ENCODE data around the gene EPC1. TPM values are rescaled to one million over a fixed set of nuclear protein-coding genes. Genes with fewer than 3 reads are reported as not detected.

The EPC1 gene
- total RNA-seq, 2 experiments from 2014 or later = 24.4 to 26.1 TPM

DNA sequence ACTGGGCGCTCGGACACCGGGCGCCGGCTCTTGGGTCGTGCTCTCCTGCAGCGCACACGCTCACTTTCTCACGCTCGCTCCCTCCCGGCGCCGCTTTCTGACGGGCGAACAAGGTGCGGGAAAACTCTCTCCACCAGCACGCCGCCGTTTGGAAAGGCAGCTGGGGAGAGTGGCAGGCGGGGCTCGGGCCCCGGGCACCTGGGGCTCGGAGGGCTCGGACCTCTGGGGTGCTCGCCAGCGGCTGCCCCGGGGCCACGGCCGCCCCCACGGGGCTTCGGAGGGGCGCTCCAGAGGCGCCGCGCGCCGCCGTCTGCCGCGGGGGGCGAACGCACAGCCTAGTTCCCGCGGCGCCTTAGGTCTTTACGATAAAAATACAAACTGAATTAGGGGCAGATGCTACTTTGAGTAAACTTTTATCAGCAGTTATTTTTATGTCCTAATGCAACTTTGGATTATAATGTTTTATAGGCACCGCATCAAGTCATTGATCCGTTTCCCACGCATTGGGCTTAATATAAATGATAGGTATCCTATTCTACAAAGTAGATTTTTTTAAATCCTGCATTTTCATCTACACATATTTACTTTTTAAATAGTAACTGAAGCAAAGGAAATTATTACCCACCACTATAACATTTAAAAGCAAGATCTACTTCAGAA is 535 bp upstream of the EPC1 start:
- ChIA-PET POLR2A (interaction anchor here (0.8 to 1.5 kb wide), 3 partner anchors 9 to 20 kb away, joined by 3 to 4 read pairs (median 4); no protein-coding TSS in a partner anchor), CTCF (interaction anchor here (1.0 to 2.0 kb wide), 4 partner anchors 9 to 92 kb away, joined by 3 to 4 read pairs (median 4); no protein-coding TSS in a partner anchor)

DNA sequence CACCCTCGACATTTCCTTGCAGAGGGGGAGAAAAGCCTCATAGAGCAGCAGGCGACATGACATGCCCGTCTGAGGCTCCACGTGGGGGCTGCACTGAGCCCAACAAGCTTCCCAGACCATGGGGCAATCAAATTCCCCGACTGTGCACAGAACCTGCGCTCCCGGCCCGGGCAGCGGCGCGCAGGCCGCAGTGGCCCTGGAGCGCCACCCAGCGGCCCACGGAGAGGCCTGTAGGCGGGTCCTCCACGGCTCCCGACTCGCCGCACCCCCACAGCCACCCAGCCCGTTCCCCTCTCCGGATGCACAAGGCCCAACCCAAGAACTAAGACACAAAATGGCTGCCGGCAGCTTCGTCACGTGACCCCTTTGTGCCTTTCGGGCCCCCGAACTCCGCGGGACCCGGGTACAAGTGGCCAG is 816 bp downstream of the EPC1 start:
- ChIA-PET POLR2A (interaction anchor here (0.9 to 1.8 kb wide), 4 partner anchors 9 to 94 kb away, joined by 3 to 8 read pairs (median 4); no protein-coding TSS in a partner anchor), CTCF (interaction anchor here (0.6 to 2.0 kb wide), 15 partner anchors 9 to 95 kb away, joined by 3 to 12 read pairs (median 4); no protein-coding TSS in a partner anchor)

DNA sequence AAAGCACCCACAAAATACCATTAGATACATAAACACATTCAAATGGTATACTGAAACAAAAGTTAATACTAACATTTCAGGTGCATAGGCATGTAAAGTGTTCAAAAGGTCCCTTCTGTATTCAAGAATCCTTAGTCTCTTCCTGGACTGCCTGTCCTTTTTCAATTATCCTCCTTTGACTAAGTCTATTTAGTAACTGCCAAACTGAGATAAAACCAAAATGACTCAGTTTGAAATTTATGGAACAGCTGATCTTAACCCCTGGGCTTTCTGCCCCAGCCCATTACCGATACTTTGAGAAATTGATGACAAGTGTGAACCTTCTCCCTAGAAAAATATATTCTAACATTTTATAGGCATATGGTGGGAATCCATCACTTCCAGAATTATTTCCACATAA is 5.4 kb downstream of the EPC1 start:
- ChIA-PET CTCF (no interaction called here), POLR2A (no interaction called here)

DNA sequence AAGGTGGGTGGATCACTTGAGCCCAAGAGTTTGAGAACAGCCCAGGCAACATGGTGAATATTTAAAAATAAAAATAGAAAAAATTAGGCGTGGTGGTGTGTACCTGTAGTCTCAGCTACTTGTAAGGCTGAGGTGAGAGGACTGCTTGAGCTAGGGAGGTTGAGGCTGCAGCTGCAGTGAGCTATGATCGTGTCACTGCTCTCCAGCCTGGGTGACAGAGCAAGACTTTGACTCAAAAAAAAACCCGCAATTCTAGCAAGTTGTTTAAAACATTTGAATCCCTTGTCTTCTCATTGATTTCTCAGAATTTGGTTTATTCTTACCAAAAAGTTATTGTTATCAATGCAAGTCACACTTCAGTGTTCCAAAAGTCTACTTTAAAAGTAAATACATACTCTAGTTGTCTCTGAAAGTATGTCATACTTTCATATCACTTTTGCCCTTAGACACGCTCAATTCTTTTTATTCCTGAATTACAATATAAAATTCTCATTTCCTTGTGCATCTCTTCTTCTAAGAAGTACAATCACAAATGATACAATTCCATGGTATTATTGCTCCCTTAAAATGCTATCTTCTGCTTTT is 6.3 kb downstream of the EPC1 start:
- CTCF ChIA-PET = no interaction called here
- POLR2A ChIA-PET = interaction anchor here (0.6 to 0.7 kb wide), 2 partner anchors 32 to 96 kb away, joined by 3 to 8 read pairs; no protein-coding TSS in a partner anchor

- ChIA-PET POLR2A (interaction anchor here (0.6 to 1.1 kb wide), 2 partner anchors 10 to 40 kb away, joined by 4 to 5 read pairs; no protein-coding TSS in a partner anchor), CTCF (interaction anchor here (1.0 to 1.6 kb wide), 3 partner anchors 8 to 87 kb away, joined by 3 to 8 read pairs (median 4); no protein-coding TSS in a partner anchor)
These were observed 8.7 kb downstream of the EPC1 start for GRCh38 chr10:32338262-32338661.

GRCh38 chr10:32337350-32337749 is 9.6 kb downstream of the EPC1 start:
- POLR2A ChIA-PET = interaction anchor here (1.1 kb wide), 1 partner anchor 9 kb away, joined by 3 read pairs; no protein-coding TSS in a partner anchor
- CTCF ChIA-PET = interaction anchor here (1.6 kb wide), 1 partner anchor 9 kb away, joined by 8 read pairs; no protein-coding TSS in a partner anchor

DNA sequence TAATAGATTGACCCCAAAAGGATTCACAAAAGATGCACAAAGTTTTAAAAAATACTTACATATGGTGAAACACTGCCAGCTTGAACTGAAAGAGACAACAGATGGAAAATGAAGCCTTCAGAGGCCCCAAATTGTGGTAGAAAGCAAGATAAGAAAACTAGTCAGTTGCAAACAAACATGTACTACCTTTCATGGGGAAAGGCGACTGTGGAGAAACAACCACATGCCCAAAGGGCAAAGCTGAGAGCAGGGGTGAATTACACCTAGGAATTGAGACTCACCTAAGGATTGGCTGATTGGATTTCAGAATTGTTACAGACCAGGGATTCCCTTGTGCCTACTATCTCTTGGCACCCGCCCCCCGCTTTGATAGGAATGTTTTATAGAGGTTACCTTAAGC is 13.1 kb downstream of the EPC1 start:
- ChIA-PET POLR2A (interaction anchor here (1.2 to 1.5 kb wide), 2 partner anchors 12 to 15 kb away, joined by 3 to 8 read pairs; no protein-coding TSS in a partner anchor), CTCF (interaction anchor here (1.3 kb wide), 1 partner anchor 12 kb away, joined by 3 read pairs; no protein-coding TSS in a partner anchor)

DNA sequence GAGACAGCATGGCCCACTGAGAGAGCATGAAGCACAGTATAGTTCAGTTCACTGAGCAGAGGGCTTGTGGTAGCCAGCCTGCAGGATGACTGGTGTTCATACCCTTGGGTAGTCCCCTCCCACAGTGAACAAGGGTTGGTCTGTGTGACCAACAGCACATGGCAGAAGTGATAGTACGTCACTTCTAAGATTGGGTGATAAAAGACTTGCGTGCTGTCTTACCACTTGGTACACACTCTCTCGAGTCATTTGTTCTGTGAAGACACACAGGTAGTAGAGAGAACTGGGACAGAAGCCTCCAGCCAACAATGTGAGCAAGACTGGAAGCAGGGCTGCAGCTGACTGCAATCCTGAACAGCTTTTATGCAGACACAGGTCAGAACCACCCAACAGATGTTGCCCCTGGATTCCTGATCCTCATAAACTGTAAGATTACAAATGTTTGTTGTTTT is 14.6 kb downstream of the EPC1 start:
- POLR2A ChIA-PET = no interaction called here
- CTCF ChIA-PET = no interaction called here

DNA sequence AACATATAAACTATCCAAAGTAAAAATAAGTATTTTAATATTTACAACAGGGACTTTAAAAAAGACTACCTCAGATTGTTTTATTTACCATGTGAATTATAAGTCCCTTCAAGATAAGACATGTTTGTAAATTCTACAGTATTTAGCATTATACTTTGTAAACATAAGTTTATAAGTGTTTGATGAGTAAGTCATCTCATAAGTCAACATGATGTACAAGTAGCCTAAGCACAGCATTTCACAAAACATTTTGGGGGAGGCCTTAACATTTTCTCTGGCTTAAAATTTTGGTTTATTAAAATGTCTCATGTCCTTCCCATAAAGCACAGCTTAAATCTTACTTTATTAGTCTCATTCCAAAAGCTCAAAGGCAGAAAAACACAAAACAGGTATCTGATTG is 15.4 kb downstream of the EPC1 start:
- CTCF ChIA-PET = no interaction called here
- POLR2A ChIA-PET = interaction anchor here (0.6 kb wide), 1 partner anchor 13 kb away, joined by 3 read pairs; no protein-coding TSS in a partner anchor

GRCh38 chr10:32330214-32330613 is 16.7 kb downstream of the EPC1 start:
- ChIA-PET POLR2A (no interaction called here), CTCF (interaction anchor here (1.2 to 1.8 kb wide), 2 partner anchors 16 to 18 kb away, joined by 3 to 5 read pairs; no protein-coding TSS in a partner anchor)

DNA sequence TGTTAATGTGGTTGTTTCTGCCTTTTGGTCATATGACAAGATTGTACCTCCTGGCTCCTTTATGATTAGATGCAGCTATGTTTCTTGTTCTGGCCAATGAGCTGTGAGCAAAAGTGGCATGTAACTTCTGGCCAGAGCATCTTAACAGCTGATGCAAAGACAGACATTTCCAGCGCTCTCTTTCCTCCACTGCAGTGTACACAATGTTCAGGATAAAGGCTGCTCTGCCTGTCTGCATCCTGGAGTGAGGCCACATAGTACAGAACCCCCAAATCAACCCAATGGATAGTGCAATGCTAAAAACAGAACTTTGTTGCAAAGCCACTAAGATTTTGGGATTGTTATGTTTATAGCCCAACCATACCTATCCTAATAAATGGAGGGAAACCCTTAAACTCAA is 17.9 kb downstream of the EPC1 start:
- CTCF ChIA-PET = interaction anchor here (1.8 kb wide), 1 partner anchor 17 kb away, joined by 5 read pairs; no protein-coding TSS in a partner anchor
- POLR2A ChIA-PET = interaction anchor here (0.6 kb wide), 1 partner anchor 79 kb away, joined by 3 read pairs; no protein-coding TSS in a partner anchor

DNA sequence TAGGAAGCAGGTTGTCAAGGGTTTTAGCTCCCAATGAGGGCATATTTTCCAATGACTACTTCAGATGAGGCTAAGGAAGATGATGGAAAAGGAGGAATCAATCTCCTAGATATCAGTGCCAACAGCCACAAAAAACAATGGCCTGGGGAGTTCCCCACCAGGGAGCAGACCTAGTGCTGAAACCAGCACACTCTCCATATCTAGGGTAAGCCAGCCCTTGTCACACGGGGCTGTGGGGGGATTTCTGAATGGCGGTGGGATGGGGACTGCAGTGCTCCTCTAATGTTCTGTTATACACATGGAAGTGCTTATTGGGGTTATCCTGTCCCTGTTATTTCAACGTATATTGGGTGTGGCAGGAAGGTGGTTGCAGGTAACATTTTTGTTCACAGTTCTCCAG is 18.5 kb downstream of the EPC1 start:
- ChIA-PET CTCF (no interaction called here), POLR2A (interaction anchor here (0.6 kb wide), 1 partner anchor 78 kb away, joined by 3 read pairs; no protein-coding TSS in a partner anchor)

DNA sequence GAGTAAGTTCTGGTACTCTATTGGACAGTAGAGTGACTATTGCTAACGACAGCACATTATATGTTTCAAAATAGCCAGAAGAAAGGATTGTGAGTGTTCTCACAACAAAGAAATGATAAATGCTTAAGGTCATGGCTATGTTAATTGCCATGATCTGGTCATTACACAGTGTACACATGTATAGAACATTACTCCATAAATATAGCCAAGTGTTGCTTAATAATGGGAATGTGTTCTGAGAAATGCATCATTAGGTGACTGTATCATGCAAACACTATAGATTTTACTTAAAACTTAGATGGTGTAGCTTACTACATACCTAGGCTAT is 19.6 kb downstream of the EPC1 start:
- ChIA-PET POLR2A (interaction anchor here (1.1 kb wide), 1 partner anchor 13 kb away, joined by 3 read pairs; no protein-coding TSS in a partner anchor), CTCF (interaction anchor here (1.6 kb wide), 1 partner anchor 19 kb away, joined by 4 read pairs; no protein-coding TSS in a partner anchor)

GRCh38 chr10:32326680-32327363 is 20.1 kb downstream of the EPC1 start:
- ChIA-PET POLR2A (interaction anchor here (1.1 kb wide), 1 partner anchor 13 kb away, joined by 3 read pairs; no protein-coding TSS in a partner anchor), CTCF (interaction anchor here (1.6 kb wide), 1 partner anchor 19 kb away, joined by 4 read pairs; no protein-coding TSS in a partner anchor)

- CTCF ChIA-PET = no interaction called here
- POLR2A ChIA-PET = interaction anchor here (1.1 kb wide), 1 partner anchor 12 kb away, joined by 3 read pairs; no protein-coding TSS in a partner anchor
These were observed 20.8 kb downstream of the EPC1 start for GRCh38 chr10:32326119-32326518.

DNA sequence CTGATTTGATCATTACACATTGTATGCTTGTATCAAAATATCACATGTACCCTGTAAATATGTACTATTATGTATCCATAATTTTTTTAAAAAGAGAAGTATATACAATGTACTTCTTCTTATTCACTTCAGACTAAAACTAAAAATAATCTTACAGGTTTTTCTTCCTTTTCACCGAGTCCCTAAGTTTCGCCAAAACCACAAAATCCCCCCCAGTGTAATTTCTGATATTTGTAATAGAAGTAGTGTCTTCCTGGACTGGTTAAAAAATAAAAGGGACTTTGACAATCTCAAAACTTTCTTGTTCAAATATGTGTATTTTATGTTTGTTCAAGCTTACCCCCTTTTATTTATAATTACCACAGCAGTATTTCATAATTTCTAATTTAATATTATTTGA is 23.9 kb downstream of the EPC1 start:
- POLR2A ChIA-PET = no interaction called here
- CTCF ChIA-PET = no interaction called here

DNA sequence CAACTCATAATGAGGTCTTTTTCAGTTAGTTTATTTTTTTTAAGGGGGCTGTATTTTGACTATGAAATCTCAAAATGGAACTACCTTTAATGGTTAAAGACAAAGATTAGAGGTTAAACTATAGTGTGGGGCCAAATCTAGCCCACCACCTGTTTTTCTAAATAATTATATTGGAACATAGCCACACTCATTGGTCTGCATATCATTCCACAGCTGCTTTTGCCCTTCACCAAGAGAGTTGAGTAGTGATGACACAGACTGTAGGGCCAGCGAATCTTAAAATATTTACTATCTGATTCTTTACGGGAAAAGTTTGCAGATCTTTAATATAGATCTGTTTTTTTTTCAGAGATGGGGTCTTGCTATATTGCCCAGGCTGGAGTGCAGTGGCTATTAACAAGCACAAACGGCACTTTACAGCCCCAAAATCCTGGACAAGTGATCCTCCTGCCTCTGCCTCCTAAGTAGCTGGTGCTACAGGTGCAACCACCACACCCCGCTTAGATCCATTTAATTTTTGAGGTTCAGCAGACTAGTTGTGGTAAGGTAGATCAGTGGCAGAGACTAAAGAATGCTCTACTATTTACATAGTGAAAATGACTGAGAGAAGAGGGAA is 25.8 kb downstream of the EPC1 start:
- ChIA-PET POLR2A (no interaction called here), CTCF (interaction anchor here (1.4 kb wide), 1 partner anchor 14 kb away, joined by 3 read pairs; no protein-coding TSS in a partner anchor)

- CTCF ChIA-PET = interaction anchor here (0.9 kb wide), 1 partner anchor 73 kb away, joined by 6 read pairs; no protein-coding TSS in a partner anchor
- POLR2A ChIA-PET = interaction anchor here (0.8 to 1.2 kb wide), 3 partner anchors 13 to 17 kb away, joined by 3 read pairs; no protein-coding TSS in a partner anchor
These were observed 28.5 kb downstream of the EPC1 start for GRCh38 chr10:32318476-32318896.
